KOPT-K1 (cell line): ENCODE results near the gene C10orf71.

ENCODE experiments used
- H3K27ac ChIP-seq: fragments of 200-600 bp; sonication (generic); 2 replicates; pipeline ENCODE4 v1.5.1; 2016; ENCODE audit warnings: antibody characterized with exemption, mild to moderate bottlenecking, low read depth, low read length; ENCODE audit not compliant: poor library complexity, severe bottlenecking
- H3K36me3 ChIP-seq: fragments of 200-600 bp; sonication (generic); 2 replicates; pipeline ENCODE4 v1.5.1; 2017; ENCODE audit warnings: antibody characterized with exemption, mild to moderate bottlenecking, low read length, moderate library complexity; ENCODE audit not compliant: insufficient read depth
- H3K9me3 ChIP-seq: fragments of 200-600 bp; sonication (generic); 2 replicates; pipeline ENCODE4 v1.5.1; 2017; ENCODE audit warnings: antibody characterized with exemption, low read length, mild to moderate bottlenecking; ENCODE audit not compliant: insufficient read depth, poor library complexity, severe bottlenecking

Gene C10orf71

GRCh38 chr10:49297818-49298670, 926 bp upstream of the C10orf71 start:
- Histone ChIP-seq H3K9me3 (no peaks in the 10 kb centered on the region), H3K27ac (no peak overlapping the region), H3K36me3 (no peaks in the 10 kb centered on the region)

- H3K27ac ChIP-seq = no peak overlapping the region
Observed at GRCh38 chr10:49298671-49298982, 343 bp upstream of the C10orf71 start.

DNA sequence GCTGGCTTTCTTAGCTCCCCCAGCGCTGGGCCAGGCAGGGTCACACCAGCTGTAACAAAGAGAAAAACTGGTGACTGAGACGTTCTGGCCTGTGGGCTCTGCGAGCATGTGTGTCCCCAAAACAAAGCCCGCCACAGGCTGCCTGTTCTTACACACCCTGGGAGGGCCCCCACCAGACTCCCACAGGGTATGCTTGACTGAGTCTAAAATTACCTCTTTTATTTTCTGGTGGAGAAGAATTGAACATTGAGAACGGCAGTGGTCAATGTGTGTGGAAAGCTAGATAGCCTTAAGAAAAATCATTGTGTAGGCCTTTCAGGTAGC, 808 bp downstream of the C10orf71 start:
- Histone ChIP-seq H3K9me3 (no peaks in the 10 kb centered on the region), H3K27ac (no peak overlapping the region), H3K36me3 (no peaks in the 10 kb centered on the region)

More at GRCh38 chr10:49298671-49298982, 343 bp upstream of the C10orf71 start:
- Histone ChIP-seq H3K9me3 (no peaks in the 10 kb centered on the region), H3K36me3 (no peaks in the 10 kb centered on the region)

DNA sequence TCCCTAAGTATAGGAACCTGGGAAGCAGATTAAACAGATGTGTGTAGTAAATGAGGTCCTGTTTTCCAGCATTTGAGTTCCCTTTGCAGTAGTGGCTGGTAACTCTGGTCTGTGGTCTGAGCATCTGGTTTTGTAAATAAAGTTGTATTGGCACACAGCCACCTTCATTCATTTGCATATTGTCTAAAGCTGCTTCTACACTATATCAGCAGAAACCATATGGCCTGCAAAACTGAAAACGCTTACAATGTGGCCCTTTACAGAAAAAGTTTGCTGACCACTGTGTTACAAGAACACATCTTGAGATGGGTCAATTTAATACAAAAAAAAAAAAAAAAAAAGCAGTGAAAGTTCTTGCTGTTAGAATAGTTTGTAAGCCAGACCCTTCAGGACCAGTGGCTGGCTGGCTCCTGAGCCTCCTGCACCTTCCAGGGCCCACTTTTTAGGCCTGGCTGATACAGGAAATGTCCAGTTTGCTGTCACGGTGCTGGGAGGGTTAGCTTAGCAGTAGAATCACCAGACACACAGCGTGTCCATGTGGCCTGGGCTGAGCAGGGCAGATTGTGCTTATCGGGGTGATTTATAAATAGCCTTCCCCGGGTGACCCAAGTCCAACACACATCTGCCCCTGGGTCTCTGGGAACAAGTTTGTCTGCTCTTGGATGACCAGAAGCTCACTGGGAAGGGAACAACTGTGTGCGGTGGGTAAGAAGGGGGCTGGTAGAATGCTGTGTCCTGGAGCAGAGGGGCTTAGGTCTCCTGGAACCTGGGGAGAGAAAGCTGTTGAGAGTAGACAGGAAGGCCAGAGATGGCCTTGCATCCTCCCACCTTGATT, 1.4 kb downstream of the C10orf71 start:
- Histone ChIP-seq H3K27ac (no peak overlapping the region), H3K36me3 (no peaks in the 10 kb centered on the region), H3K9me3 (no peaks in the 10 kb centered on the region)

GRCh38 chr10:49301302-49301701, 2.3 kb downstream of the C10orf71 start:
- Histone ChIP-seq H3K27ac (no peak overlapping the region), H3K9me3 (no peaks in the 10 kb centered on the region)

DNA sequence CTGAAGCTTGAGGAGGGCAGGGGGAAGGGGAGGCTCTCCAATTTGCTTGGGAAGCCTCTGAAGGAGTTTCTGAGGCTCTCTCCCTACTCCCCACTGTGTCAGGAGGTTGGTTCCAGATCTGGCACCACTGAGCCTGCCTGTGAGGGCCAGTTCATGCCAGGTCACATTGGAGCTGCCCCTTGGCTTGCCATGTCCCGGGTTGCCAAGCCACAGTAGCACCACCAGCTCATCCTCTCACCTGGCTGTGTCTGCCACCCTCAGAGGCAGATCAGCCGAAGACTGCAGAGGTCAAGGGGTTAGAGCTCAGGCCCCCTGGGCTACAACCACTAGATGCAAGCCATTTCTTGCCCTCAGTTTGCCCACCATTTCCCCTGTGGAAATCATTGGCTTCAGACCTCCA, 3.1 kb downstream of the C10orf71 start:
- H3K36me3 ChIP-seq = no peaks in the 10 kb centered on the region
- no peak overlapping the region for H3K27ac ChIP-seq
- H3K9me3 ChIP-seq = no peaks in the 10 kb centered on the region

More at GRCh38 chr10:49301302-49301701, 2.3 kb downstream of the C10orf71 start:
- no peaks in the 10 kb centered on the region for H3K36me3 ChIP-seq

DNA sequence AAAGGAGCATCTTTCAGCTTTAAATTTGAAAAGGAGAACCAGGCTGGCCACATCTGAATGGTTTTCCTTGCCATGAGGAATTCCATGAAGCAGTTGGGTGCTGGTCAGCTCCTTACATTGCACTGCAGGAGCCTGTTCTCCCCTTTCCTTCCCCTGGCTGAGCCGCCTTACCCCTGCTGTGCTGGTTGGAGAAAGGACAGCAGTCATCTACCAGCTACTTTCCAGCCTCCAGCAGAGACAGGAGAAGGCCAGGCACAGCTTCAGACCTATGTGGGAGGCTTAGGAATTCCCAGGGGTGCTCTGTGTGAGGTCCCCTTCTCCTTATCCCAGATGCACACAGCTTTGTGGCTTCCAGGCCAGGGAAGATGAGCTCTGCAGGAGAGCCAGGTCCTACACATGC, 4.7 kb downstream of the C10orf71 start:
- no peaks in the 10 kb centered on the region for H3K9me3 ChIP-seq
- H3K27ac ChIP-seq = no peak overlapping the region
- H3K36me3 ChIP-seq = no peaks in the 10 kb centered on the region

DNA sequence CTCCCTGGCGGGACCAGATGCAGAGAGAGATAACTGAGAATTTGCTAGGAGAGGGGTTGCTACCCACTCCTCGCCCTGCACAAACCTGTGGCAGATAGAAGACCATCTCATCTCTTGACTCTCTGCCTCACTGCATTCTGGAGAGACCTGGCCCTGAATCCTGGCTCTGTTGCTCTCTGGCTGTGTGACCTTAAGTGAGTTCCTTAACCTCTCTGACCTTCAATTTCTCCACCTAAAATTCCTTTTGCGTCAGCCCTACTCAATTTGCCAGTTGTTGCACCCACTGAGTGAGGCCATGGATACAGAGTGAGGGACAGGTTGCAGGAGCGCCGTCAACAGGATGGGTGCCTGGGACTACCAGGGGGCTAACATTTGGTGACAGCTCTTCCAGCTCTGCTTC, 5.2 kb downstream of the C10orf71 start:
- H3K27ac ChIP-seq = no peak overlapping the region
- H3K9me3 ChIP-seq = no peaks in the 10 kb centered on the region
- H3K36me3 ChIP-seq = no peaks in the 10 kb centered on the region

DNA sequence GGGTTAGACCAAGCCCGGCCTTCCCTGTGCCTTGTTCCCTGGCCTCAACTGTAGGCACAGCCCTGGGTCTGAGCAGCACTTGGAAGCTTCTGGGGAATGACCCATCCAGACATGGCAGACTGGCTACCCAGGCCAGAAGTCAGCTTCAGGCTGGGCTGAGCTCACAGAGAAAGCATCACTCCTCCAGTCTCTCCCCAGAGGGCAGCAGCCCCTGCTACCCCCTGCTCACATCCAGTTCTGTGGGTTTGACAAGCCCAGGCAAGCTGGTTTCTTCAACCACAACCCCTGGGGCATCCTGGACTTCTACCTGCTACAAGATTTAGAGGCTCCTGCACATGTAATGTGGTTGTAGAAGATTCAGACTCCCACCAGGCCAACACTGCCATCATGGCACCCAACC, 9.0 kb downstream of the C10orf71 start:
- H3K36me3 ChIP-seq = no peaks in the 10 kb centered on the region
- no peaks in the 10 kb centered on the region for H3K9me3 ChIP-seq
- H3K27ac ChIP-seq = no peak overlapping the region

- Histone ChIP-seq H3K27ac (no peak overlapping the region), H3K36me3 (no peaks in the 10 kb centered on the region), H3K9me3 (no peaks in the 10 kb centered on the region)
Observed at GRCh38 chr10:49308881-49309280, 9.9 kb downstream of the C10orf71 start.

DNA sequence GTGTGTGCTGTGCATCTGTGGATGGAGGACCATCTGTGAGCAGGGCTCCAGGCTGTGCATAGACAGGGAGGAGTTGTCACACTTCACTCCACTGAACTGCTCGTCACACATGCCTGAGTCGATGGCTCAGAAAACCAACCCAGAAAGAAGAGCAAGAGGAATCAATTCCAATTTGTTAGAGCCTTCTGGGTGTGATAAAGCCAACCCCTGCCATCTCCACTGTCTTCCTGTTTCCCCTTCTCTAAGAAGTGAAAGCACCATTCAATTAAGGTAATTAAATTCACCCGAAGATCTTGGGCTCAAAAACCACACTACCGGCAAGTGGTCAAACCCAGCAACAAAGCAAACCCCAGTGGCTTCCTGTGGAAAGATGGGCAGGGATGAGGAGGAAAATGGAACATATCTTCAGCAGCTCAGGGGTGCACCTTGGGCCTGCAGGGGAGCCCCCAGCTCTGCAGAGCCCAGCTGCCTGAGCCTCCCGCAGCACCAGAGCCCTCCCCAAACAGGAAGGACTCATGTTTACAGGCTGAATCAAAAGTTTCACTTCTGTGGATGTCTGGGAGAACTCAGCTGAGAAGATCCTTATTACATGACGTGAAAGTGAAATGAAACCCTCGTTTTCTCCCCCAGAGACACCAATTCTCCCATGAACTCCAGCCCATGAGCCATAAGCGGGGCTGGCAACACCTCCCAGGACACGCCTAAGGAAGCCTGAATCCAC, 10.9 kb downstream of the C10orf71 start:
- Histone ChIP-seq H3K36me3 (no peaks in the 10 kb centered on the region), H3K9me3 (no peaks in the 10 kb centered on the region), H3K27ac (peak overlapping the region; percentile 32)

DNA sequence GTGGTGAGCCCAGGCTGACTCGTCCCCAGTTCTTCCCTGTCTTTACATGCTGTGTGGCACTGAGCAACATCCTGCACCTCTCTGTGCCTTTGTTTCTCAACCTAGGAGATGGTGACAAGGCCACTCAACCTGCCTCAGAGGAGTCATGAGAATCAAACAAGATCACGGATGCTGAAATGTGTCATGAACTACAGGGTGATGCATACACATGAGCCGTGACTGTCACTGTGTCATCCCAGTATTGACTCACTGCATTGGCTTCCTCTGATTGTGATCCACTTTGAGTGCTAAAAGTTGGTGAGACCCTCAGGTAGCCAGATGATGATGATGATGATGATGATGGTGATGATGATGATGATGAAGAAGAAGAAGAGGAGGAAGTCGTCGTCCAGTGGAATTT, 11.5 kb downstream of the C10orf71 start:
- Histone ChIP-seq H3K36me3 (no peaks in the 10 kb centered on the region), H3K27ac (peak overlapping the region; percentile 32), H3K9me3 (no peaks in the 10 kb centered on the region)

- H3K27ac ChIP-seq = no peak overlapping the region
- no peaks in the 10 kb centered on the region for H3K9me3 ChIP-seq
- H3K36me3 ChIP-seq = no peaks in the 10 kb centered on the region
Observed at GRCh38 chr10:49310901-49311554, 12.1 kb downstream of the C10orf71 start.

DNA sequence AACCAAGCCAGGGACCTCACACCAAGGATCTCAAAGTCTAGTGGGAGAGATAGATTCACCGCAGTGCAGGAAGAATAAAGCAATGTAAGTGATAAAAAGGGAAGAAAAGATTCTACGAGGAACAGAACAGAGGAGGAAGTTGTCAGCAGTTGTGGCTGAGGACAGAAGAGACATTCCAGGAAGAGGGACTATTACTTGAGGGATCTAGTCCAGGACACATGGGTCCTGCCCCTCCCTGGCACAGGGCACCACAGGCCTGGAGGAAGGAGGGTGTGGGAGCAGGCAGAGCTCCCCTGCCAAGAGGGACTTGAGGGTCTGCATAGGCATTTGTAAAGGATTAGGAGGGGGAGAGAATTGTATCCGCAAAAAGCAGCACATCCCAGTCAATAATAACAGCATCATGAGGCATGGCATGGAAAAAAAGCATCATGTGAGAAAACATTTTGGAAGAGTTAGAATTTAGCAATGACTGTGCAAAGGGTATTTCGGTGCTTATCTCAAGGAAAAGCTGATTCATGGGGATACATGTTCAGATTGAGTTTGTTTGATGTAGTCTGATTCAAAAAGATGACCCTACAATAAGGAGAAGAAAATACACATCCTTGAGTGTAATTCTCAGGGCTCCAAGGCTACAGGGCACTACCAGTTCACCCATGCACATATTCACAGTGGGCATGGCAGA, 12.7 kb downstream of the C10orf71 start:
- Histone ChIP-seq H3K27ac (no peak overlapping the region), H3K36me3 (no peaks in the 10 kb centered on the region)

More for the DNA sequence above, 12.7 kb downstream of the C10orf71 start:
- H3K9me3 ChIP-seq = no peaks in the 10 kb centered on the region
